ENCODE measurements around the gene ST3GAL3.

The ST3GAL3 gene

DNA sequence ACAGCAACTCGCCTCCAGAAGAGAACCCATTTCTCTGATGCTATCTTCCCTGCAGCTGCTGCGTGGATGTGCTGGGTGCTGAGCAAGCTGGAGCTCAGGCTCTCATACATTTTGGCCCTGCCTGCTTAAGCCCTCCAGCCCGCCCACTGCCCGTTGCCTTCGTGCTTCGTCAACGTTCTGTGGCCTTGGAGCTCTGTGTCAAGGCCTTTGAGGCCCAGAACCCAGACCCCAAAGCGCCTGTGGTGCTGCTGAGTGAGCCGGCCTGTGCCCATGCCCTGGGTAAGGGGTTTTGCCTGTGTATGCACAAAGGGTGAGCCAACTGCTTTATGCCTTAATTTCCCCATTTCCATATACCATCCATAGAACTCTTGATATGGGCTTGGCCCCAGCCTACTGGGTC is 263.6 kb downstream of the ST3GAL3 start:
- DNase-seq: no peak

GRCh38 chr1:43971336-43971980 is 264.1 kb downstream of the ST3GAL3 start:
- DNase-seq: no peak

DNA sequence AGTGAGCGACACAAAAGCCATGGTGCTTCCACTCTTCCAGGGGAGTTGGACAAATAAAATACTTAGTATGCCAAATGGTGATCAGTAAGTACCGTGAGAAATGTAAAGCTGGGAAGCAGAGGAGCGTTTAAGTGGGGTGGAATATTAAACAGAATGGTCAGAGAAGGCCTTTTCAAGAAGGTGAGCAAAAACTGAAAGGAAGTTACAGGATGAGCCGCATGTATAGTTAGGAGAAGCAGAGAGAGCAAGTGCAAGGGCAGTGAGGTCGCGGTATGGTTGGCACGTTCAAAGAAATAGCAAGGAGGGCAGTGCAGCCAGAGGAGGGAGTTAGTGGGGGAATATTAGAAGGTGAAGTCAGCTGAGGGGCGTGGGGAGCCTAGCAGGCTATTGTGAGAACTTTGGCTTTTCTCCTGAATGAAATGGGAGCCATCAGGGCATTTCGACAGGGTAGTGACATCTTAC is 266.7 kb downstream of the ST3GAL3 start:
- DNase-seq: peak; percentile 66

- DNase-seq: peak; percentile 98
Observed at GRCh38 chr1:43974443-43975248, 267.3 kb downstream of the ST3GAL3 start, which contains the start of gene ATP6V0B. Gene ATP6V0B, plus strand, starts transcription at chr1:43974960. Its CDS starts 81 bp downstream, at chr1:43975041.

DNA sequence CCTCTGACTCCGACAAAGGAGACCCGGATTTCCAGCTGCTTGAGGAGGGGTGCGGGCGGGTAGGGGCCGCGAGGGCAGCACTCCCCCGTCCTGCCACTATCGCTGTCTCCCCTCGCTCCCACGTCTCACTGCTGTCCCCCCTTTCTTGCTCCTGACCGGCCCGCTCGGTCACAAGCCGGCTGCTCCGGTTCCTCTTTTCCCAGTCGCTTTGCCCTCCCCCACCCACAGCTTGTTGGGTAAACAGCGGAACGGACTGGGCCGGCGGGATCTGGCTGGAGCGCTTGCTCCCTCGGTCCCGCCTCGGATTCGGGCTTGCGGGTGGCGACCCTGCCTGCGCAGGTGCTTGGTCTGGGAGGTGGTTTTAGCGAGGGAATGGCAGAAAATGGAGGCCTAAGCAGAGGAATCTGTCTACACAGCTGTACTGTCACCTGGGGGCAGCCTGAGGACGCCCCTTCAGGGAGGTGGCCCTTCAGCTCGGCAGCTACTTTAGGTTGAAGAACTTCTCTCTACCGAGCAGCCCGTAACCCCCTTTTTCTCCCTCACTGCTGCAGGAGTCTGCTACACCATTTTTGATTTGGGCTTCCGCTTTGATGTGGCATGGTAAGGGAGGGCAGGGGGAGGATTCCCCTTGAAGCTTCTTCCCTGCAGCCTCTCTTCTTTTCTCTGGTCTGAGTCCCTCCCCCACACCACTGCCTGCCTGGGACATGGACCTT is 268.1 kb downstream of the ST3GAL3 start:
- DNase-seq: peak; percentile 86

DNA sequence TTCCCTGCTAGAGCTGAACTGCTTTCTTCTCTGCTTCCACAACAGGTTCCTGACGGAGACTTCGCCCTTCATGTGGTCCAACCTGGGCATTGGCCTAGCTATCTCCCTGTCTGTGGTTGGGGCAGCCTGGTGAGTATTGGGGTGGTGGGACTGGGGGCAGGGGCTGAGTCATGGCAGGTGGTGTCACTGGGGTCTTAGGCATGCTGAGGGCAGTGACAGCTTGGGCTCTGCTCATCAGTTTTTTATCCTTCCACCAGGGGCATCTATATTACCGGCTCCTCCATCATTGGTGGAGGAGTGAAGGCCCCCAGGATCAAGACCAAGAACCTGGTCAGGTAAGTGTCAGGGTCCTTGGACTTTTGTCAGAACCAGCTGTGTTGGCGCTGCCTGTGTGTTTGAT is 268.7 kb downstream of the ST3GAL3 start:
- peak; percentile 43 for DNase-seq

- no peak for DNase-seq
Observed at GRCh38 chr1:43976890-43977289, 269.6 kb downstream of the ST3GAL3 start.

- DNase-seq: no peak
Observed at GRCh38 chr1:43977376-43978263, 270.3 kb downstream of the ST3GAL3 start.

- DNase-seq: no peak
Observed at GRCh38 chr1:43978264-43978550, 270.9 kb downstream of the ST3GAL3 start.

DNA sequence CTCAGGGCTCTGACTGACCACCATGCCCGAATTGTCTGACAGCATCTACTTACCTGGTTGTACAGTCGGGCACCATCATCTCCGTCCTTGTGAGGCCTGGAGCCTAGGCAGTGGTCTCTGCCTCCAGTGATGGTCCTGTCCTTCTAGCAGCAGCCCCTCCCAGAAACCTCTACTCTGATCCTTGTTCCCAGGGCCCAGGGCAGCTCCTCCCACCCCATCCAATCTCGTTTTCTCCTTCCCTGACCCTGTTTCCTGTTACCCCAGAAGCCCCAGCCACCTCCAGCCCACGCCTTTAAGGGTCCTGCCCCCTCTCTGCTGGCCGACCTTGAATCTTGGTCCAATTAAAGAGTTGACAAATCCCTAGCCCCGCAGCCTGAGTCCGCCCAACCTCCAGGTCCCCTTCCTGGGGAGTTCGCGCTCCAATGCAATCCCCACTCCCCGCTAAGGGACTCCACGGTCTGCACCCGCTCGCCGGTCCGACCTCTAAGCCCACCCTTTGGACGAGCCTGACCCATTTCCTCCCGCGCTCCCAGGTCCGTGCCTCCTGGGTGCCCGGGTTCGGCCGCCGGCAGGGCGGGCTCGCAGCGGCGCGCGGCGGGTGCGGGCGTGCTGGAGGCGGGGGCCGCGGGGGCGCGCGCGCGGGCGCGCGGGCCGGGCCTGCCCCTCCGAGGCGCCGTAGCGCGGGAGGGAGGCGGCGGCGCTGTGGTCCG is 271.4 kb downstream of the ST3GAL3 start, which contains the start of gene B4GALT2:
B4GALT2 (plus strand) TSS at position 660 of the 710 bp plus-strand sequence. CDS start 1,951 bp downstream, outside the sequence.
- DNase-seq: peak; percentile 68

DNA sequence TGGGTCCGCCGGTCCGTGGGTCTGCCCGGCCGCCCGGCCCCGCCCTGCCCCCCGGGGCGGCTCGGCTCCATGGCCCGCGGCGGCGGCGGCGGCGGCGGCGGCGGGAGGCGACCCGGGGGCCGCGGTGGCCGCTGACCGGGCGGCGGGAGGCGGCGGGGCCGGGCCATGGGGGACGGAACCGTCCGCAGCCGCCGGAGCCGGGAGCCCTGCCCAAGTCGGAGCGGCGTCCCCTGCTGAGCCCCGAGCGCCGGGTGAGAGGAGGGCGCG is 271.9 kb downstream of the ST3GAL3 start:
- DNase-seq: no peak

DNA sequence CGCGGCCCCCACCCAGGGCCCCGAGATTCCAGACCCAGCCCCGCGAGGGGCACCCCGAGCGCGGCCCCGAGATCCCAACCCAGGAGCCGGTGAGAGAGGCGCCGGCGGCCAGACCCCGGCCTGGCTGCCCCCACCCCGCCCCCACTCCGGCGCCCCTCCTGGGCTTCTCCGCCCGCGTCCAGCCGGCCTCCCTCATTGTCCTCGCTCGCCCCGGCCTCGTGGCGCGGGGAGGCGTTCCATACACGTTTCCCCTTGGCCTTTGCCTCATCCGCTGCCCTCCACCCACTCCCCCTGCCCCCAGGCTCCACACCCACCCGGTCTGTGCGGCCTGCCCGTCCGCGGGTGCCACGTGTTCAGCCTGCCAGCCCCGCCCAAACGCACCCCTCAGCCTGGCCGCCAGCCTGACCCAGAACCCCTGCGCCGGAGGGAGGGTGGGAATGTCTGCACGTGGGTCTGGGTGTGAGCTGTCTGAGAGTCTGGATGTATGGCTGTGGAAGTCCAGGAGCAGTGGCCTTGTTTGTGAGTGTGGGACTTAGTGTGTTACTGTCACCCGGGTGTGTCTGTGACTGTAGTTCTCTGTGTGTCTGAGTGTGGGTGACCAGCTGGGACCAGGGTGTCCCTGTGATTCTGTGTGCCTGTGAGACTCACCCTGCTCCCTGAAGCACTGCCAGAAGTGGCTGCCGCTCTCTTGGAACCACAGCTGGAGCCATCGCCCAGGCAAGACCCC is 272.4 kb downstream of the ST3GAL3 start:
- DNase-seq: peak; percentile 82

DNA sequence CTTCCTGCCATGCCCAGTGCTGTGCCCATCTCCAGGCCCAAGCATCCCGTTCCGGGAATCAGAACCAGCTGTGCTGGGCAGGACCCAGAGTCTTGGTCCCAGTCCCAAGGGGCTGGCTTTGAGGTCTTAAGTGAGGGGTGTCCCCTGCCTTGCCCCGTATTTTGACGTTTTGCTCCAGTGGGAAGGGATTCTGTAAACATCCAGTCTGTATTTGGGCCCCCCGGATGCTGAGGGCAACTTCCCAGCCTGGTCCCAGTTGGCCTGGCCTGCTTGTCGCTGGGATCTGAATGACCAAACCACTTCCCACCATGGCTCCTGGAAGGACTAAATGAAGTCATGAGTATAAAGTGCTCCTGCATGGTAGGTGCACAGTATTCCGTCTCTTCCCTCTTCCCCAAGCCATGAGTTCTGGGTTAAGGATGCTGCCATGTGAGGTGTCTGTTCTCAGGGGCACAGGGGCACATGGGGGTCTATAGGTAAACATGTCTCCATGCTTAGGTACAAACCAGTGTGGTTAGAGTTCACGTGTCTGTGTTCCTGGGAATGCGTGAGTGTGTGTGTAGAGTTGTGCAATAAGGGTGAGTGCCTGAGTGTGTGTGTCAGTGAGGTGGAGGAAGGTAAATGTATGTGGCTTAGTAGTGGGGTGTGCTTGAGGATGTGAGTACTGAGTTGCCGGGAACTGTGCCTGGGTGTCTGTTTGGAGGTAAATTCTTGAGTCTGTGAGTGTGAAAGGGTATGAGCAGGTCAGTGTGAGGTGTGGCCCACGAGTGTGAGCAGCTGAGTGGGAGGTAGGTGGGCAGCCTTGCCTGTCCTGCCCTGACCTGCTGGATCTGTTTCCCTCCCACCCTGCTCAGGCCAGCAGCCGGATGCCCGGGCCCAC is 273.2 kb downstream of the ST3GAL3 start:
- no peak for DNase-seq
